A673 (cell line): ENCODE measurements around the gene AGER. TPM values are rescaled to one million over a fixed set of nuclear protein-coding genes. Genes with fewer than 3 reads are reported as not detected.

Source experiments
- BruUV-seq: library from RNA; stranded (reverse); fragments of 400-500 nt; replicated peaks from 2 replicates; lab custom pipeline; 2021; lab: Mats Ljungman, UMichigan
- CTCF ChIA-PET: fragments of 300-600 bp; sonication (Branson Sonifier 250); formaldehyde crosslinking; loops from one replicate; lab custom pipeline; 2022; ENCODE audit warnings: antibody characterized with exemption; lab: Charles Lee
- POLR2A ChIA-PET: fragments of 300-600 bp; sonication (Branson Sonifier 250); formaldehyde crosslinking; loops from one replicate; lab custom pipeline; 2022; ENCODE audit warnings: antibody characterized with exemption; ENCODE audit not compliant: low non-redundant PET; lab: Charles Lee
- DNase-seq: peaks from one replicate; pipeline ENCODE4 v3.0.0-alpha.2; 2015; ENCODE audit warnings: low spot score
- H3K27ac ChIP-seq: fragments of 200-600 bp; sonication (generic); 2 replicates; pipeline ENCODE4 v1.5.1; 2016; ENCODE audit warnings: mixed run types, low read depth, mild to moderate bottlenecking, mixed read lengths, antibody characterized with exemption, low read length; ENCODE audit not compliant: poor library complexity, severe bottlenecking
- H3K27me3 ChIP-seq: fragments of 200-600 bp; sonication (generic); replicated peaks from 2 replicates; pipeline ENCODE4 v1.6.1; 2017; ENCODE audit warnings: mixed run types, low read depth, mild to moderate bottlenecking, mixed read lengths, antibody characterized with exemption, low read length; ENCODE audit not compliant: insufficient read depth, poor library complexity
- H3K36me3 ChIP-seq: fragments of 200-600 bp; sonication (generic); 2 replicates; pipeline ENCODE4 v1.6.1; 2016; ENCODE audit warnings: mixed run types, mild to moderate bottlenecking, mixed read lengths, antibody characterized with exemption, low read length; ENCODE audit not compliant: insufficient read depth, poor library complexity, severe bottlenecking
- H3K4me1 ChIP-seq: fragments of 200-600 bp; sonication (generic); 2 replicates; pipeline ENCODE4 v1.6.1; 2017; ENCODE audit warnings: mixed run types, mild to moderate bottlenecking, mixed read lengths, antibody characterized with exemption, low read length; ENCODE audit not compliant: insufficient read depth, poor library complexity, severe bottlenecking
- H3K4me3 ChIP-seq: fragments of 200-600 bp; sonication (generic); 2 replicates; pipeline ENCODE4 v1.5.1; 2016; ENCODE audit warnings: low read depth, mixed run types, mild to moderate bottlenecking, mixed read lengths, low read length; ENCODE audit not compliant: poor library complexity, severe bottlenecking
- H3K9me3 ChIP-seq: fragments of 200-600 bp; sonication (generic); 2 replicates; pipeline ENCODE4 v1.6.1; 2016; ENCODE audit warnings: mixed run types, low read depth, mild to moderate bottlenecking, mixed read lengths, antibody characterized with exemption, low read length; ENCODE audit not compliant: poor library complexity, severe bottlenecking
- EZH2 ChIP-seq: fragments of 200-600 bp; sonication (generic); IDR thresholded peaks from 2 replicates; pipeline ENCODE4 v1.6.1; 2017; ENCODE audit warnings: borderline replicate concordance, low read depth, mild to moderate bottlenecking, mixed read lengths, antibody characterized with exemption, low read length; ENCODE audit not compliant: poor library complexity, severe bottlenecking
- intact Hi-C: fragments of 100-400 bp; cut with micrococcal nuclease; formaldehyde crosslinking; loops from one replicate; pipeline ENCODE4 v1.10.0; 2022; ENCODE audit not compliant: unreplicated experiment
- total RNA-seq: library from RNA; stranded (reverse); gene quantifications from 2 replicates; pipeline ENCODE4 v1.2.3, GENCODE V29; 2021
- TF ChIP-seq, protein P1 (sequence below): fragments of 300-800, 200-600 bp; sonication (generic); conservative IDR thresholded peaks from 2 replicates; pipeline ENCODE4 v1.5.1; 2017; ENCODE audit warnings: low read depth, mild to moderate bottlenecking, antibody characterized with exemption, low read length, moderate library complexity, mixed read lengths

The AGER gene
- total RNA-seq, 1 experiment from 2014 or later, result 13.3 TPM

DNA sequence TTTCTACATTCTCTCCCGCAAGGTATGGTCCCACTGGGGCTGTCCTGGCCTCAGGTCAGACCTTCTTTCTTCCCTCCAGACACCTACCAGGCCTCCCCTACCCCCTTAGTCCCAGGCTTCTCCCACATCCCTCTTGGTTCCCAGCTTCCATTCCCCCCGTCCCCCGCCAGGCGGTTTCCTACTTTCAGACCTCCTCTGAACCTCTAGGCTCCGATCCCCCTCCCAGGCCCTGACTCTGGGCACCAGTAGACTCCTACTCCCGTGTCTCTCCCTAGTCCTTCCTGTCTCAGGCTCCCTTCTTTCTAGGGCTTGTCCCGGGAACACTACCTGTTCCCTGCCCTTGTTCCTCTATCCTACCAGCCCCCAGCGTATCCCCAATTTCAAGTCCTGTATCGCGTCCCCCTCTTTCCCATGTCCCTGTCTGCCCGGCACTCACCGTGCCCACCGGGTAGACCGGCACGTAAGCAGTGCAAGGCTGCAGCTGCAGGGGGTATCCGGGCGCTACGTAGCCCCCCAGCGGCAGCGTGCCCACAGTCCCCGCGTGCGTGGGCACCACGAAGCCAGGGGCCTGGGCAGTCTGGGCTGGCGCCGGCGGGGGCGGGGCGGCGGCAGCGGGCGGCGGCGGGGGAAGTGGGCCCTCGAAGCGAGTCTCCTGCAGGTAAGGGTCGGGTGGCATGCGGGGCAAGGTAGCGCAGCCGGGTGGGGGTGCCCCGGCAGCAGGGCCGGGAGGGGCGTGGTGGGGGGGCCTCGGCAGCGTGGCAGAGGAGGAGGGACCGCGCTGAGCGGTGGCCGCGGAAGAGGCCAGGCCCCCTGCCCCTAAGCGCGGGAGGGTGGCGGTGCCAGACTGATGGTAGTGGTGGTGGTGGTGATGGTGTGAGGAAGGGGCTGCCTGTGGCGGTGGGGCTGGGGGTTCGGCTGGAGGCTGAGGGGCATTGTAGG, 33.9 kb downstream of the AGER start:
- intact Hi-C loops, result no loop called here

DNA sequence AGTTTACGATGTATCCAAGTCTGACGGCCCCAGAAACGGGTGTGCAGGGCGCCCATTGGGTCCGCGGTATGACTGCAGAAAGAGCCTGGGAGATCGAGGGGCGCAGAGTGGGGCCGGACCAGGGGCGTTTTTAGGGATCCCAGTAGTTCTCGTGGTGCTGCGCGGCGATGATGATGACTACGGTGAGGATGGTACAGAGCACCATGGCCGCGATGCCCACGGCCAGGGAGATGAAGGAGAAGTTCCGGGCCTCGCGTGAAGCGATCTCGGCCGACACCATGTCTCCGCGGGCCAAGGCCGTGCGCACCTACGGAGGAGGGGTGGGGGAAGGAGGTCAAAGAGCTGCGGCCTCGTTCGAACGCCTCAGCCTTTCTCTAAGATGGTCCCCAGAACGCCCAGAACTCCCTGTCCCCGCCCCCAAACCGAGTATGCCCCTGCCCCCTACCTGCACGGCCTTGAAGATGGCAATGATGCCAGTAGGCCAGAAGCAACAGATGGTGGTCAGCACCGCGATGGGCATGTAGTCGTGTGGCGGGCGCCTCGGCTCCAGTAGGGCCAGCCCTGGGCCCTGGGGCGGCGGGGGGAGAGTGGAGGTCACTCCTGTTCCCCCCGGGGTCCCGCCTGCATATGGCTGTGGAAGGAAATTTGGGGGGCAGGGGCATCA, 34.8 kb downstream of the AGER start:
- TF ChIP-seq EZH2, result no peak
- TF ChIP-seq, protein P1, sequence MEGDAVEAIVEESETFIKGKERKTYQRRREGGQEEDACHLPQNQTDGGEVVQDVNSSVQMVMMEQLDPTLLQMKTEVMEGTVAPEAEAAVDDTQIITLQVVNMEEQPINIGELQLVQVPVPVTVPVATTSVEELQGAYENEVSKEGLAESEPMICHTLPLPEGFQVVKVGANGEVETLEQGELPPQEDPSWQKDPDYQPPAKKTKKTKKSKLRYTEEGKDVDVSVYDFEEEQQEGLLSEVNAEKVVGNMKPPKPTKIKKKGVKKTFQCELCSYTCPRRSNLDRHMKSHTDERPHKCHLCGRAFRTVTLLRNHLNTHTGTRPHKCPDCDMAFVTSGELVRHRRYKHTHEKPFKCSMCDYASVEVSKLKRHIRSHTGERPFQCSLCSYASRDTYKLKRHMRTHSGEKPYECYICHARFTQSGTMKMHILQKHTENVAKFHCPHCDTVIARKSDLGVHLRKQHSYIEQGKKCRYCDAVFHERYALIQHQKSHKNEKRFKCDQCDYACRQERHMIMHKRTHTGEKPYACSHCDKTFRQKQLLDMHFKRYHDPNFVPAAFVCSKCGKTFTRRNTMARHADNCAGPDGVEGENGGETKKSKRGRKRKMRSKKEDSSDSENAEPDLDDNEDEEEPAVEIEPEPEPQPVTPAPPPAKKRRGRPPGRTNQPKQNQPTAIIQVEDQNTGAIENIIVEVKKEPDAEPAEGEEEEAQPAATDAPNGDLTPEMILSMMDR, result no peak
- intact Hi-C loops, result no loop called here
- Histone ChIP-seq H3K27me3 (no peaks in the 10 kb centered on the region), H3K4me3 (no peak overlapping the region), H3K27ac (no peak overlapping the region), H3K9me3 (no peaks in the 10 kb centered on the region), H3K4me1 (peaks cover 17% of the 10 kb centered on the region), H3K36me3 (no peaks in the 10 kb centered on the region)
- no TSS peak for BruUV-seq
- ChIA-PET POLR2A (no interaction called here), CTCF (no interaction called here)
- no peak for DNase-seq

More for the DNA sequence above, 33.9 kb downstream of the AGER start:
- ChIA-PET CTCF (no interaction called here), POLR2A (no interaction called here)
- Histone ChIP-seq H3K27me3 (no peaks in the 10 kb centered on the region), H3K27ac (no peak overlapping the region), H3K4me3 (no peak overlapping the region), H3K9me3 (no peaks in the 10 kb centered on the region), H3K4me1 (peaks cover 22% of the 10 kb centered on the region), H3K36me3 (no peaks in the 10 kb centered on the region)
- DNase-seq, result no peak
- no TSS peak for BruUV-seq
- TF ChIP-seq EZH2, result no peak
- TF ChIP-seq, protein P1, result no peak

- Histone ChIP-seq H3K27ac (no peak overlapping the region), H3K4me3 (no peak overlapping the region), H3K36me3 (no peaks in the 10 kb centered on the region), H3K27me3 (no peaks in the 10 kb centered on the region), H3K9me3 (no peaks in the 10 kb centered on the region), H3K4me1 (peaks cover 17% of the 10 kb centered on the region)
- CTCF ChIA-PET, result no interaction called here
- BruUV-seq, result no TSS peak
- DNase-seq, result no peak
- POLR2A ChIA-PET, result no interaction called here
- intact Hi-C loops, result no loop called here
- TF ChIP-seq, protein P1, result no peak
- TF ChIP-seq EZH2, result no peak
These were observed 35.6 kb downstream of the AGER start for GRCh38 chr6:32148289-32149091.
